ENCODE measurements around the gene RIMBP2.

- TF ChIP-seq CTCF (IDR thresholded peaks at IDR 0.05) = no peak
- no peak for TF ChIP-seq ZFX (IDR thresholded peaks at IDR 0.05; ENCODE audit: borderline replicate concordance)
These were observed 26.6 kb upstream of the RIMBP2 start for GRCh38 chr12:130742716-130743115.
